ENCODE results near the gene USP47.

- TF ChIP-seq CTCF (IDR thresholded peaks at IDR 0.05 in 4 of 5, conservative IDR thresholded peaks at IDR 0.05 in 1 of 5) (no peak), POLR2A (IDR thresholded peaks at IDR 0.05) (no peak)
Observed at GRCh38 chr11:11909727-11910126, 68.0 kb downstream of the USP47 start.

Data from gastrocnemius medialis (tissue), 4 donors.